CD4-positive, alpha-beta T cell treated with Interleukin-4 for 4 hours (primary cell): Measurements from ENCODE around the gene ANKS1B.

ENCODE experiments used
- DNase-seq: peaks from one replicate; pipeline ENCODE4 v3.0.0-alpha.2; 2020

Gene ANKS1B

DNA sequence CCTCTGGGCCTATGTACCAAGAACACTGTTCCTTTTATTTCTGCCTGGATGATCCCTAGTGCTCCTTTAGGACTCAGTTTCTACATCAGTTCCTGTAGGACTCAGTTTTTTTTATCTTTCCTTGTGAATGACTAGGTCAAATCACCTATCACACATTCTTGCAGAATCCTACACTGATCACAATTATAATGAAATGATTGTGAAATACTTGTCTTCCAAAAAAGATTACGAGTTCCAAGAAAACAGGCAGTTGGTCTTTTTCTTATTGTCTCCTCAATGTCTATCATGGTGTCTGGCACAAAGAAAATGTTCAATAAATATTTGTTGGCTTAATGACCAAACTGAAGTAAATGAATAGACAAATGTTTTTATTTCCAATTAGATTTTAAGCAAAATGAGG lies 432.7 kb downstream of the ANKS1B start:
- DNase-seq: no peak

DNA sequence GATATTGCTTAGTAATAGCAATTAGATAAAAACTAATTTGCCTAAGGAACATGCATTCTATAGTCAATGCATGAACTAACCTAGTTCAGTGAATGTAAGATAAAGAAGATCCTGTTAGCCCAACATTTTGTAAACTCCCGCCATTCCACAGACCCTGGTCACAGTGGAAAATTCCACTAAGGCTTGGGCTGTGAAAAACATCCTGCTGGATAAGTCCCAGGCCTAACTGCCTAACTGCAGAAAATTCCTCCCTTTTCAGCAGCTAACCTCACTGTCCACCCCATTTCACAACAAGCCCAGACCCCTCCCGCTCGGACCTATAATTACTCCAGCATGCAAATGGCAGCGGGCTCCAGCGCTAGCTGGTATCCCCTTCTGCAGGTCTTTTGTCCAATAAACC lies 435.1 kb downstream of the ANKS1B start:
- DNase-seq: no peak

DNA sequence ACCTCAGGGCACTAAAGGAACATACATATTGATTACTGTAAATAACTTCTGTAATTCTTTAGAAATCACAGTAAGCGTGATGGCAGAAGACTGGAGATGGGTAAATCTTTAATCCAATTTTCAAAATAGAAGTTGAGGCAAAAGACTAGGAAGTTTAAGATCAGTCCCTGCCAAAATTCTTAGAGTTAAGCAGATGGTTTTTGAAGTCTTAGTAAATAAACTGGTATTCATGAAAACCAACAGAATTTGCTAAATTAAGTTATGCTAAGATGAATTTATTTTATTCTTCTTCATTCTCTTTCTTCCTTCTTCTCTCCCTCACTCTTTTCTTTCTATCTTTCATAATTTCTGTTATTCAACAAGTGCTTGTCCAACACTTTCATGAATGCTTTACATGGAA lies 435.5 kb downstream of the ANKS1B start:
- no peak for DNase-seq

DNA sequence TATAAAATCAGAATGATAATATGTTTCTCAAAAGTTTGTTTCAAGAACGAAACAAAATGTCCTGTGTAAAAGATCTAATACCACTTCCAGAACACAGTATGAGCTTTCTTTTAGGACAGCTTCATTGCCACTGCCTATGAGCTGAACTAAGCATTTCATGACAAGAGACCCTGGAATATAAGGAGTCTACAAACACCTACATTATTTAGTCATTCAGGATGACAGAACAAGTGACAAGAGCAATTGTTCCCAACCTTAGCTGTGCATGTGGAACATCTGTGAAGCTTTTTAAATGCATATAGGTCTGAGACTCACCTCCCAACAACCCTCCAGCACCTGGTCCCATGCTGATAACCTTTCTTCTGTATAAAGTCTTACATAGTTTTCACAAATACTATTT lies 440.3 kb downstream of the ANKS1B start:
- no peak for DNase-seq

DNA sequence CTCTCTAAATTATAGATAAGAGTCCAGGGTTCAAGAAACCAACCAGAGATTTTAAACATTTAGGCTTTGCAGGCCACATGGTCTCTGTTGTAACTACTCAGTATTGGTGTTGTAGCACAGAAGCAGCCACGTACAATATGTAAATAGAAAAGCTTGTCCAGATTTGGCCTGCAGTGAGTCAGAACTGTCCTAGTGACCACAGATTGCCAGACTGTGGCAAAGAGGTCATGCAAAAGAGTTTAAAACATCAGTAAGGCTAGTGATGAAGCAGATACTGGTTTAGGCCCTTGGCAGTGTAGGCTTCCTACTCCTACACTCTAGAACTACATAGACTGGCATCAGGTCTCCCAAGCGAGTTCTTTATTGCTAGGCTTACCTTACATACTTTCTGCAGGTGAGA lies 454.8 kb downstream of the ANKS1B start:
- no peak for DNase-seq

DNA sequence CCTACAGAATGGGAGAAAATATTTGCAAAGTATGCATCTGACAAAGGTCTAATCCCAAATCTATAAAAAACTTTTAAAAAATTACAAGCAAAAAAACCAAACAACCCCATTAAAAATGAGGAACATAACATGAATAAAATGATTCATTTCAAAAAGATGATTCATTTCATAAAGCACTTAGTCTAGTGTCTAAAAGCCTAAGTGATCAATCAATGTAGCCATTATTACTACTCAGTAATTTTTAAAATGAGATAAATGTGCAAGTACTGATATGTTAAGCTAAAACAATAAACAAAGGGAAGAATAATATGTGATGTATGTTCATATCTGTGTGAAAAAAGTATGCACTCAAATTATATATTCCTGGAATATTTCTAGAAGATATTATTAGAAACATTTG lies 456.3 kb downstream of the ANKS1B start:
- no peak for DNase-seq

DNA sequence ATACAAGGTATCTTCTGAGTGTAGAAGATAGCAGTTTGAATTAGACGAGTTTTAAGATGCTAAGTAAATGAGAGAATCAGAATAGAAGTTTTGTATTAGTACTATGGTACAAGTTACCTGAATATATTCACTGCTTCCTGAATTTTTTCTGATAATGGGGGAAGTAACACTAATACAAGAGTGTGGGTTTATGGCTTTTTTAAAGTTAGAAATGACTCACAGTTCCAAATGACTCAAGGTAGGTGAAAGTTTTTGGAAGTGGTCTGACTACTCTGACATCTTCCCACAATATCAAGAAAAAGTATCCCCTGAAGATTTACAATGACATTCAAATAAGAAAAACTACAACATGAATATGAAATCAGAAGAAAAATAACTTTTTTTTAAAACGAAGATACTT lies 460.9 kb downstream of the ANKS1B start:
- no peak for DNase-seq

DNA sequence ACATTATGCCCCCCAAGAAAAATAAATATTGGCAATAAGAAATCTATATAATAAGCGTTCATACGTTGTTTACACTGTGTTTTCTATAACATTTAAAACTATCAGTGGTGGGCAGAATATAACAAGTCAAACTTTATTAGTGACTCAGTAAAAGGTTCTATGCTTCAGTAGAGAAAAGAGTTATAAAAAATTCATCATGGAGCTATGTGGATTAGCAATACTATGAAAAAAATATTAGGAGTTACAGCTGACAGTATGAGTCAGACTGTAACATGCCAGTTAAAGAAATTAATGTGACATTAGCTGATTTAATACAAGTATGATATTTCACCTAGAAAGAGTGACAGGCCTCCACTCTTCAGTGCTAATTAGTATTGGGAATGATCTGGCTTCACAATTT lies 462.3 kb downstream of the ANKS1B start:
- no peak for DNase-seq

DNA sequence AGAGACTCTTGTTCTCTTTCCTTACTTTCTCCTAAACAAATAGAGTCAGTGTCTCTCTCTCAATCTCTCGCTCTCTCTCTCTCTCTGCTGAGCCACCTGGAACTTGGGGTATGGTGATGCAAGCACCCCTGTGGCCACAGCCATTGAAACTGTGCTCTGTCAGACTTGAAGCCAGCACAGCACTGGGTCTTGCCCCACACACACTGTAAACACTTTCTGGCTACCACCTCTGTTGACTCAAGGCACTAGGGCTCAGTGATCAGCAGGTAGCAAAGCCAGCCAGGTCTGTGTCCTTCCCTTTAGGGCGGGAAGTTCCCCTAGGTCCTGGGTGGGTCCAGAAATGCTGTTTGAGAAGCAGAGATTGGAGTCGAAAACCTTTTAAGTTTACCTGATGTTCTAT lies 463.1 kb downstream of the ANKS1B start:
- DNase-seq: no peak

DNA sequence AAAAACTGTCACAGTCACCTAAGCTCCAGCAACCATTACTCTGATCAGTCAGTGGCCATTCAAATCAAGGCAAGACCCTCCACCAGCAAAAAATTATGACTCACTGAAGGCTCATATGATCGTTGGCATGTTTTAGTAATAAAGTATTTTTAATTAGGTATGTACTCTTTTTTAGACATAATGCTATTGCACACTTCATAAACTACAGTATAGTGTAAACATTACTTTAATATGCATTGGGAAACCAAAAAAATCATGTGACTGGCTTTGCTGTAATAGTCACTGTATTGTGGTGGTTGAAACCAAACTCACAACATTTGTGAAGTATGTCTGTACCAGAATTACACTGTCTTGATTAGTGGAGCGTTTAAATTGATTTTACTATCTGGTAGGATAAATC lies 471.7 kb downstream of the ANKS1B start:
- no peak for DNase-seq

DNA sequence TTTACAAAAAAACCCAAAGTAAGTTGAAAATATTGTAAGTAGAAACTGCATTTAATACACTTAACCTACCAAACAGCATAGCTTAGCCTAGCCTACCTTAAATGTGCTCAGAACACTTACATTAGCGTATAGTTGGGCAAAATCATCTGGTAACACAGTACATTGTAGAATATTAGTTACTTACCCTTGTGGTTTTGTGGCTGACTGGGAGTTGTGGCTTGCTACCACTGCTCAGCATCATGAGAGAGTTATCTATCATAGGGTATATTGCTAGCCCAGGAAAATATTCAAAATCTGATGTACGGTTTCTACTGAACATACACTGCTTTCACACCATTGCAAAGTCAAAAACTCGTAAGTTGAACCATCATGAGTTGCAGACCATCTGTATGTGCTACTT lies 478.9 kb downstream of the ANKS1B start:
- no peak for DNase-seq

DNA sequence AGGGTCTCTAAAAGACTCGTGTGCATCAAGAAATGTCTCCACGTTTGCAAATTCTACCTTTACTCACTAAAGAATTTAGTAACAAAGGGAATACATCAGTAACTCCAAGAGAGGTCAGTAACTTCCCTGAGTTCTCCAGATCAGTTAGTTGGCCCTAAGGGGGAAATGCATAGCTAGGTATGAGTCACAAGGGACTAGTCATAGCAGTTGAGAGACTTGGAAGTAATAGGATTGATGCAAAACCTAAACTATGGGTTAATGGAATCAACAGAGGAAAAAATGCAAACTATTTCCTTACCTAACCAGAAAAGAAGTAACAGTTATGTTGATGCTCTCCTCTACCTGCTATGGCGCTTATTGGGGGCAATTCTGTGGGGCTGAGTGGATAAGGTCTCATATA lies 486.0 kb downstream of the ANKS1B start:
- DNase-seq: no peak

DNA sequence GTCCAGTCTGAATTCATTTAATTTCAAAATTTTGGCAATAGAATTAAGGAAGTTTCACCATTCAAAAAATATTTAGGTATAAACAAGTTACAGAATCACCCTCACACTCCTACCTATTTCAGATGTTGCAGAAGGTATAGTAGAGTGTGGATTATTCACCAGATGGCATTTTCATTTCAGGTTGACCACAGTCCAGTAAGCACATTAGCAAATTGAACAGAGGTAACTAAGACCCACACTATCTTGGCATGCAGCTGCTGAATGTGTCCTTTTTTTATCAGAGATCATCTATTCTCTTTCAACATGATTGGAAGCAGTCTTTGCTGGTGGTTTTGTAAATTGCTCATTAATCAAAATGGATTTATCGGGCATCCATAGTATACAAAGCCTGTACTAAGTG lies 488.9 kb downstream of the ANKS1B start:
- DNase-seq: no peak

DNA sequence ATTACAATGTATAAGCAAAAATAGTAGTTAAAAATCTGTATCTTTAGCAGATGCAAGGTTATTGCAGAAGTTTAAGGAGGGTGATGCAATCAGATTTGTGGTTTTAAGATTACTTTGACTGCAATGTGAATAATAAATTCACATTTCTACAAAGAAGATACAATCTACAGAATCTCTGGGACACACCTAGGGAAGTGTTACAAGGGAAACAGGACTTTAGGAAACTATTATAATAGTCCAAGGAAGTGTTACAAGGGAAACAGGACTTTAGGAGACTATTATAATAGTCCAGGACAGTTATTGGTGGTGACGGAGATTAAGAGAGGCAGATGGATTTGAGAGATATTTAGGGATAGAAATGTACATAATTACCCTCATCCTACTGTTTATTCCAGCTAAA lies 491.5 kb downstream of the ANKS1B start:
- no peak for DNase-seq

DNA sequence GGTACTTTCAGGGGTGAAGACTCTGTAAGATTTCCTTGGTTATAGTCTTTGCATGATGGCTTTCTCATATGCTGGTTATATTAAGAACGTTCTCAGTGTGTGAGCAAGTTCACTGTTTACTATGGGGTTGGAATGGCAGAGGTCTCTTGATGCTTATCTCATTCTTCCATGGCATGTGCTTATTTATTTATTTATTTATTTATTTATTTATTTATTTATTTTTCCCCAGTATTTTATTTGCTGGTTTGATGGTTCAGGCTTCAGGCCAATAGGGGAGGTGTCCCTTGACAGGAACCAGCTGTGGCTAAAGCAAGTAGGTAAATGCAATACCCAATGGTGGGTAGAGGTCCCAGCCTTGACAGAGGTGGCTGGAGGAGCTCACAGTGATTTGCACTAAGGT lies 498.5 kb downstream of the ANKS1B start:
- no peak for DNase-seq

DNA sequence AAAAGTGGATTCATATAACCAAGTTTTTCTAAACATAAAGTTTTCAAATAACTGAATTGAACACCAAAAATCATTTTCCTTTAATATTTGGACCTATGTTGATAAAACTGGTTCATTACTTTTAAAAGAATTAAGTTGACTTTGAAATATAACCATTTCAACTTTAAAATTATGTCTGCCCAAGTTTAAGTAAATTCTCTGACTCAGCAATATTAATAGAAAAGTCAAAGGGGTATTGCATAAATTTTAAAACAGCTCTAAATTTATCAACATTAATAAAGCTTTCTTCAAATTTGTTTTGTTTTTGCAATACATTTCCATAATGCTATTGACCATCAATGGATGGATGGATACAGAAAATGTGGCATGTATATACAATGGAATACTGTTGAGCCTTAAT lies 505.6 kb downstream of the ANKS1B start:
- DNase-seq: no peak

DNA sequence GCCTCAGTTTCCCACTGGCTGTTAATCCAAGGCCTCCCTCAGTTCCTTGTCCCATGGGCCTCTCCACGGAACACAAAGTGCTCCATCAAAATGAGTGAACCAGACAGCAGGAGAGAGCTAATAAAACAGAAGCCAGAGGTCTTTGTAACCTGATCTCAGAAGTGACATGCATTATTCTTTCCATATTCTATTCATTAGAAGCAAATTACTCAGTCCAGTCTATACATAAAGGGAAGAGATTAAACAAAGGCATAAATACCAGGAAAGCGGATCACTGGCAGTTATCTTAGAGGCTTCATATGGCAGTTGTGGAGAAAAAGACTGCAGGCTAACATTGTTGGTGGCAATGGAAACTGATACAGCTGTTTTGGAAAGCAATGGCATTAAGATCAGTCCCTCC lies 507.8 kb downstream of the ANKS1B start:
- DNase-seq: no peak

DNA sequence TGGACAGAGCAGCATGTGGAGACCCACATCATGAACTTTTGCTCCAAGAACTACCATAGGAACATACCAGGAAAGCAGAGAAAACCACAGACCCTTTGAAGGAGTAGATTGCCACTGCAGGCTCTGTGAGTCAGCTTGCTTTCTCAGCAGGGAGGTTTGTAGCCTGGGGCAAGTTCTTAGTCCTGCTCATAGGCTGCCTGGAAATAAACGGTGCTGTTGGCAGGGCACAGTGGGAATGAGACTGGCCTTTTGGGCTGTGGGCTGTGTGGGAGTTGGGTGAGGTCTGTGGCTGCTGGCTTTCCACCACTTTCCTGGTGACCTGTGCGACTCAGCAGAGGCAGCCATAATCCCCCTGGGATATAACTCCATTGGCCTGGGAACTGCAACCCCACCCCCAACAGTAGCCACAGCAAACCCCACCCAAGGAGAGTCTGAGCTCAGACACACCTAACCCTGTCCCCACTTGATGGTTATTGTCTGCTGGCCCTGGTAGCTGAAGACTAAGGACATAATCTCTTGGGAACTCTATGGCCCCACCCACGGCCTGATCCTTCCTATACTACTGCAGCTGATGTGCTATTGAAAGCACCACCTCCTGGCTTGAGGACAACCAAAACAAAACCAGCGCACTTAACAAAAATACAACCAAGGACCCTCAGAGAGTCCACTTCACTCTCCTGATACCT lies 529.2 kb downstream of the ANKS1B start:
- DNase-seq: no peak

DNA sequence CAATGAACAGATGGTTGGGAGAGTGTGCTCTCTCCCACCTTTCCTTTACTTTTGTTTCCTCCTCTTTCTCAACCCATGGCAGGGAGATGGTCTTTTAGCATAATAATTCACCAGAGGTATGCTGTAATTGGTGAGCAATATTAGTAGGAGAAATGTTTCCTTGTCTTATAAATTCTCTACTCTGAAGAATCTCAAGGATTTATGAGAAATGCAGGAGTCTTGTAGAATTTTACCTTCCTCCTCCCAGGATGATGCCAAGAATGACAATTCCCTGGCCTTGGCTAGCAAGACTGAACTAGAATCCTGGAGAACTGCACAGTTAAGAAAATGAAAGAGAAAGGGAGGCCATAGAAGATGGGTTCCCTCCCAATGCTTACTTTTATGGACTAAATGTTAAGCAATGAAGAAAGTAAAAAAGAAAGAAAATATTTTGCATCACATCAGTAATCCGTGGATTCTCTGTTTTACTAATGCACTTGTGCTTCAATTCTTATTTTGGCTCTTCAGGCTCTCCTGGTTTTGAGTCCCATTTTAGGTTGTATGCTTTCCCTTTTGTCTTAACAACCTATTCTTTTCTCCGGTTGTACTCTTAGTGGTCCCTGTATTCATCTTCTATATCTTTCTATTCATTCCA lies 530.1 kb downstream of the ANKS1B start:
- no peak for DNase-seq

DNA sequence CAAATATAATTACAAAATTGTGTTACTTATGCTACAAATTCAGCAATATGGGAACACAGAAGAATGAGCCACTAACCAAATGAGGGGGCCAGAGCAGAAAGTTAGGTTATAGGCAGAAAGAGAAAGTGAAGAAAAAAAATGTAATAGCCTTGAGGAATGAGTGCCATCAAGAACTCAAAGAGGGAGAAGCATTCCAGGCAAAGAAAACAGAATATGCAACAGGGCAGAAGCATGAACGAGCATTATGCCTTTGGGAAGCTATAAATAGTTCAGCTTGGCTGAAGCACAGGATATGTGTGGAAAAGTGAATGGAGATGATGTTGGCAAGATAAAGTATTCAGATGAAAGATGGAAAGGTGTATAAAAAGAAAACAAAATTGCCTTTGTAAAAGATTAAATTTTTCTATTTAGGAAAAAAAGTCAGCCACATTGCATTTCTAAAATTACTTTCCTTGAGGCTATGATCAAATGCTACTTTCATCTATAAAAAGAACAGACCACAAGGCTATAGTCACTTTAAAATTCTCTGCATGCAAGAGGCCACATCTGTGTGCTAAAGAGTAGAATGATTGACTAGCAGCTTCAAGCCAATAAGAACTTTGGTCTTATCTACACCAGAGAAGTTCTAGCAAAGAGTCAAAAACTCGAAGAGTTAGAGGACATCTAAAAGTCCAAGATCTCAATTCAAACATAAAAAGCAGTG lies 530.7 kb downstream of the ANKS1B start:
- no peak for DNase-seq

DNA sequence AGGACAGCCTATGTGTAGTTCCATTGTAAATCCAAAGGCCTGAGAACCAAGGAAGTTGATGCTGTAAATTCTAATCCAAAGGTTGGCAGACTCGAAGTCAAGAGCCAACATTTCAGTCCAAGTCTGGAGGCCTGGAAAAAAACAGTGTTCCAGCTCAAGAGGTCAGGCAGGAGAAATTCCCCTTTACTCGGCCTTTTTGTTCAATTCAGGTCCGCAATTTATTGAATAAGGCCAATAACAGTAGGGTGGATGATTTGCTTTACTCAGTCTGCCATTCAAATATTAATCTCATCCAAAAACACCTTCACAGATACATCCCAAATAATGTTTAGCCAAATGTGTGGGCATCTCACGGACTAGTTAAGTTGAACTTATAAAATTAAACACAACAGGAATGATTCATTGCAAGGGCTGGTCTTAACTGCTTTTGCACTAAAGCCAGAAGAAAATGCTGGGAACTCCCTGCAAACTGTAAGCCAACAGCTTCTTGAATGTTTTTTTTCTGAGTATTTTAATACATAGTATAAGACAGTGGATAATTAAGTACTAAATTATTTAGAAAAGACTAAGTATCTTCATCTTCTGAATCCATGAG lies 534.6 kb downstream of the ANKS1B start:
- no peak for DNase-seq

DNA sequence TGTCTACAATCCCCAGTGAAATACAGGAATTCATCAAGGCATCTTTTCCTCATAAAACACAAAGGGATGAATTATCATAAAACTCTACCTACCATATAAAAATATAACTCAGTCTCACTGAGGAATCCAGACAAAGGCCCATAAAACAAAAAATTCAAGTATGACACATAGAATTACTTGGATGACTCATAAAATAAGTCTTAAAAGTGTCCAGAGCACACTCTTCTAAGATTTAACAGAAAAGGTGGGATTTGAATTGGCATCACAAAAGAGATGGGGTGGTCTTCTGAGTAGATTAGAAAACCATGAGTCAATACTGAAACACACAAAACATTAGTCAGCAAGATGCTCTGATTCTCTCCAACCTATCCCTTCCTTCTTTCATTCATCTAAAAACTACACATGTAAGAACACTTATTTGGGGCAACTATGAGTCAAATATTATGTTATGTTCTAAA lies 539.8 kb downstream of the ANKS1B start:
- no peak for DNase-seq

DNA sequence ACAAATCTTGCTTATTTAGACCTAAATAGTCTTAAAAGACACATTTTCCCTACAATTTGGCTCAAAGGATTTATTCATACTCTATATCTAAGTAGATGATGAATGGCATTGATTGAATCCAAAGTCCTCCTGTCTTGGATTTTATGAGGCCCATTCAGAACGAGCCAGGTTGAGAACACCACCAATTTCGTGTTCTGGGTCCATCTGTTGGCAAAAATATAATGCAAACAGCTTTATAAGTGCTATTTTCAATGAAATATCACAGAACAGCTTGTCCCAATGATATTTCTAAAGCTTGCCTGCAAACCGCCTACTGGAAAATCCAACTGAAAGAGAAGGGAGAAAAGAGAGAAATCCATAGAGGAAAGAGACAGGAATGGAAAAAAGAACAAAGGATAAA lies 542.0 kb downstream of the ANKS1B start:
- DNase-seq: no peak

DNA sequence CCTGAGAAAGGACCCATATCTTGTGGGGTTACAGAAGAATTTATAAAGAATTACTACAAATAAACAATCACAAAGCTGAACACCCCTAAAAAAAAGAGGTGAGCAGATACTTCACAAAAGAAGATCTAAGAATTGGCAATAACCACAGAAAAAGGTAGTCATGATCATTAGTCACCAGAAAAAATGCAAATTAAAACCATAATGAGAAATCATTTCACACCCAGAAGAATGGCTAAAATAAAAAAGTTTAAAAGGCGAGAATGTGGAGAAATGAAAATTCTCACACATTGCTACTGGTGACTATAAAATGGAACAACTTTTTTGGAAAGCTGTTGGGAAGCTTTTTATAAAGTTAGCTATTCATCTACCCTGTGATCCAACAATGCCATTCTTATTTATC lies 545.3 kb downstream of the ANKS1B start:
- no peak for DNase-seq
